ENCODE measurements around the gene RAD18.

GRCh38 chr3:8975081-8976020 is 12.1 kb upstream of the RAD18 start:
- no peak for TF ChIP-seq ISL1 (CRISPR knock-in tag; IDR thresholded peaks at IDR 0.05)
- no peak for TF ChIP-seq ZFP3 (CRISPR knock-in tag; IDR thresholded peaks at IDR 0.05)
- TF ChIP-seq SNAI2 (CRISPR knock-in tag; IDR thresholded peaks at IDR 0.05) = no peak

Measured in SK-N-SH treated with all-trans-retinoic acid at 6 μM for 48 hours (cell line).